ENCODE results near the gene BCLAF3. TPM values are rescaled to one million over a fixed set of nuclear protein-coding genes. Genes with fewer than 3 reads are reported as not detected.

Gene BCLAF3
- polyA plus RNA-seq, 3 donors: 0.87 to 4.0 (median 1.1) TPM

- no CpG with 5 or more reads among the region's 2 CpGs for WGBS (ENCODE audit: insufficient coverage)
- H3K9me3 Mint-ChIP-seq: no peaks in the 10 kb centered on the region
Measured at GRCh38 chrX:19954335-19955096, 36.3 kb downstream of the BCLAF3 start.

GRCh38 chrX:19953145-19953544 lies 37.7 kb downstream of the BCLAF3 start:
- no peak overlapping the region for H3K4me3 ChIP-seq (replicated peaks in 1 of 3; ENCODE audit: low read depth in 2 of 3, low read length in 3 of 3)
- Mint-ChIP-seq H3K27me3 (ENCODE audit: low read depth in 3 of 3) (peaks cover 0 to 4% (median 0%) of the 10 kb centered on the region in 3 donors), H3K4me1 (peaks cover 3% of the 10 kb centered on the region), H3K27ac (no peak overlapping the region), H3K36me3 (peaks cover 10 to 26% of the 10 kb centered on the region in 2 donors), H3K4me3 (no peak overlapping the region), H3K9me3 (no peaks in the 10 kb centered on the region)
- no peaks in the 10 kb centered on the region for H4K20me1 ChIP-seq (ENCODE audit: insufficient read depth, low read length)
- TF ChIP-seq CTCF (IDR thresholded peaks at IDR 0.05): no peak
- no peak overlapping the region for H2AFZ ChIP-seq (ENCODE audit: insufficient read depth, low read depth, low read length, poor library complexity, severe bottlenecking)
- no peak for DNase-seq
- H3K36me3 ChIP-seq (replicated peaks in 1 of 2; ENCODE audit: control insufficient read depth in 1 of 2, insufficient read depth in 2 of 2, low read length in 2 of 2): peaks cover 11 to 41% of the 10 kb centered on the region in 2 donors
- no peaks in the 10 kb centered on the region for H3K79me2 ChIP-seq (ENCODE audit: insufficient read depth, low read length)
- H3K9ac ChIP-seq (ENCODE audit: insufficient read depth, low read length, poor library complexity, severe bottlenecking): no peak overlapping the region
- intact Hi-C loops (cut with micrococcal nuclease): no loop called here
- H3K27me3 ChIP-seq (ENCODE audit: control insufficient read depth in 2 of 2, insufficient read depth in 2 of 2, low read length in 2 of 2): peaks cover 0 to 8% of the 10 kb centered on the region in 2 donors
- no peak overlapping the region for H3K27ac ChIP-seq (ENCODE audit: low read depth in 1 of 2, low read length in 2 of 2)
- no peak overlapping the region for H3K4me2 ChIP-seq (replicated peaks; ENCODE audit: extremely low read depth, low read length, poor library complexity, severe bottlenecking)
- no peaks in the 10 kb centered on the region for H3K4me1 ChIP-seq (ENCODE audit: control insufficient read depth in 1 of 2, insufficient read depth in 2 of 2, low read length in 2 of 2)
- H3K9me3 ChIP-seq (replicated peaks in 1 of 2; ENCODE audit: control insufficient read depth in 1 of 2, insufficient read depth in 1 of 2, low read length in 2 of 2): no peaks in the 10 kb centered on the region
- WGBS (ENCODE audit: insufficient coverage): no CpG with 5 or more reads among the region's 3 CpGs

More at GRCh38 chrX:19954335-19955096, 36.3 kb downstream of the BCLAF3 start:
- Histone ChIP-seq H3K27ac (ENCODE audit: low read depth in 1 of 2, low read length in 2 of 2) (no peak overlapping the region), H3K4me3 (replicated peaks in 1 of 3; ENCODE audit: low read depth in 2 of 3, low read length in 3 of 3) (no peak overlapping the region), H3K9ac (ENCODE audit: insufficient read depth, low read length, poor library complexity, severe bottlenecking) (no peak overlapping the region), H3K79me2 (ENCODE audit: insufficient read depth, low read length) (no peaks in the 10 kb centered on the region), H4K20me1 (ENCODE audit: insufficient read depth, low read length) (no peaks in the 10 kb centered on the region), H3K27me3 (ENCODE audit: control insufficient read depth in 2 of 2, insufficient read depth in 2 of 2, low read length in 2 of 2) (peaks cover 0 to 8% of the 10 kb centered on the region in 2 donors), H3K36me3 (replicated peaks in 1 of 2; ENCODE audit: control insufficient read depth in 1 of 2, insufficient read depth in 2 of 2, low read length in 2 of 2) (peaks cover 11 to 41% of the 10 kb centered on the region in 2 donors), H3K4me1 (ENCODE audit: control insufficient read depth in 1 of 2, insufficient read depth in 2 of 2, low read length in 2 of 2) (no peaks in the 10 kb centered on the region), H3K9me3 (replicated peaks in 1 of 2; ENCODE audit: control insufficient read depth in 1 of 2, insufficient read depth in 1 of 2, low read length in 2 of 2) (no peaks in the 10 kb centered on the region), H3K4me2 (replicated peaks; ENCODE audit: extremely low read depth, low read length, poor library complexity, severe bottlenecking) (no peak overlapping the region), H2AFZ (ENCODE audit: insufficient read depth, low read depth, low read length, poor library complexity, severe bottlenecking) (no peak overlapping the region)
- Mint-ChIP-seq H3K36me3 (peaks cover 4 to 22% of the 10 kb centered on the region in 2 donors), H3K4me3 (no peak overlapping the region), H3K27me3 (ENCODE audit: low read depth in 3 of 3) (peaks cover 0 to 4% (median 0%) of the 10 kb centered on the region in 3 donors), H3K4me1 (no peaks in the 10 kb centered on the region), H3K27ac (no peak overlapping the region)
- no peak for TF ChIP-seq CTCF (IDR thresholded peaks at IDR 0.05)
- intact Hi-C loops (cut with micrococcal nuclease): no loop called here
- no peak for DNase-seq

Measured in CD14-positive monocyte (primary cell).